ENCODE data around the gene REC8. TPM values are rescaled to one million over a fixed set of nuclear protein-coding genes. Genes with fewer than 3 reads are reported as not detected.
"Not testable (repeated sequence)": the region's sequence is repeated elsewhere in the genome, so short reads cannot be mapped to it uniquely, and the experiment has no call there.

REC8 gene
- total RNA-seq, 1 donor from 2014 or later, result 69.2 TPM

DNA sequence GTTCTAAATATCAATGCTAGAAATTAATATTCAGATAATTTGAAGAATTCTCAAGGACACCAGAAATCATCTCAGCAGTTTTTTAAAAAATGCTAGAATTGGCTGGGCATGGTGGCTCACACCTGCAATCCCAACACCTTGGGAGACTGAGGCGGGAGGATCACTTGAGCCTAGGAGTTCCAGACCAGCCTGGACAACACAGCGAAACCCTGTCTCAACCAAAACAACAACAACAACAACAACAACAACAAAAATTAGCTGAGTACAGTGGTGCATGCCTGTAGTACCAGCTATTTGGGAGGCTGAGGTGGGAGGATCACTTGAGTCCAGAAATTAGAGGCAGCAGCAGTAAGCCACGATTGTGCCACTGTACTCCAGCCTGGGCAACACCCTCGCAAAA lies 47.2 kb downstream of the REC8 start:
- Histone ChIP-seq H3K27me3 (ENCODE audit: control insufficient read depth, insufficient read depth, low read length) (no peaks in the 10 kb centered on the region), H3K36me3 (ENCODE audit: control insufficient read depth, insufficient read depth, low read length) (peaks cover 3% of the 10 kb centered on the region), H3K4me3 (ENCODE audit: low read depth, low read length) (no peak overlapping the region)
- TF ChIP-seq, protein P1, sequence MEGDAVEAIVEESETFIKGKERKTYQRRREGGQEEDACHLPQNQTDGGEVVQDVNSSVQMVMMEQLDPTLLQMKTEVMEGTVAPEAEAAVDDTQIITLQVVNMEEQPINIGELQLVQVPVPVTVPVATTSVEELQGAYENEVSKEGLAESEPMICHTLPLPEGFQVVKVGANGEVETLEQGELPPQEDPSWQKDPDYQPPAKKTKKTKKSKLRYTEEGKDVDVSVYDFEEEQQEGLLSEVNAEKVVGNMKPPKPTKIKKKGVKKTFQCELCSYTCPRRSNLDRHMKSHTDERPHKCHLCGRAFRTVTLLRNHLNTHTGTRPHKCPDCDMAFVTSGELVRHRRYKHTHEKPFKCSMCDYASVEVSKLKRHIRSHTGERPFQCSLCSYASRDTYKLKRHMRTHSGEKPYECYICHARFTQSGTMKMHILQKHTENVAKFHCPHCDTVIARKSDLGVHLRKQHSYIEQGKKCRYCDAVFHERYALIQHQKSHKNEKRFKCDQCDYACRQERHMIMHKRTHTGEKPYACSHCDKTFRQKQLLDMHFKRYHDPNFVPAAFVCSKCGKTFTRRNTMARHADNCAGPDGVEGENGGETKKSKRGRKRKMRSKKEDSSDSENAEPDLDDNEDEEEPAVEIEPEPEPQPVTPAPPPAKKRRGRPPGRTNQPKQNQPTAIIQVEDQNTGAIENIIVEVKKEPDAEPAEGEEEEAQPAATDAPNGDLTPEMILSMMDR (IDR thresholded peaks at IDR 0.05; ENCODE audit: insufficient read depth, low read length, poor library complexity, severe bottlenecking), result no peak
- DNase-seq (ENCODE audit: low read depth), result no peak

DNA sequence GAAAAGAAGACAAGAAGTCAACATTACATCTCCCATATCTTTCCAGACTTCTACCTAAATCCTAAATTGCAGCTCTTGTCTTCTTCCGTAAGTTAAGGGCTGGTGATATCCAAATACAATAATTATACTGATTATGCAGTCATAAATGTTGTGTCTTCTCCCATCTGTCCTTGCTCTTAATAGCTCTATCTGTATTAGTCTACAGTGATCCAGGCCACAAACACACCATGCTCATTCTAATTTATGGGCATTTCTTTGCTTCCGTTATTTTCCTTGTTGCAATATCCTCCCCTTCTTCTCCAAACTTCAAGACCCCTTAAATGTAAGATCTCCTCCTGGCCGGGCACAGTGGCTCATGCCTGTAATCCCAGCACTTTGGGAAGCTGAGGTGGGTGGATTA lies 47.6 kb downstream of the REC8 start:
- Histone ChIP-seq H3K36me3 (ENCODE audit: control insufficient read depth, insufficient read depth, low read length) (peaks cover 3% of the 10 kb centered on the region), H3K4me3 (ENCODE audit: low read depth, low read length) (no peak overlapping the region), H3K27me3 (ENCODE audit: control insufficient read depth, insufficient read depth, low read length) (no peaks in the 10 kb centered on the region)
- no peak for DNase-seq (ENCODE audit: low read depth)
- TF ChIP-seq, protein P1 (IDR thresholded peaks at IDR 0.05; ENCODE audit: insufficient read depth, low read length, poor library complexity, severe bottlenecking), result no peak

DNA sequence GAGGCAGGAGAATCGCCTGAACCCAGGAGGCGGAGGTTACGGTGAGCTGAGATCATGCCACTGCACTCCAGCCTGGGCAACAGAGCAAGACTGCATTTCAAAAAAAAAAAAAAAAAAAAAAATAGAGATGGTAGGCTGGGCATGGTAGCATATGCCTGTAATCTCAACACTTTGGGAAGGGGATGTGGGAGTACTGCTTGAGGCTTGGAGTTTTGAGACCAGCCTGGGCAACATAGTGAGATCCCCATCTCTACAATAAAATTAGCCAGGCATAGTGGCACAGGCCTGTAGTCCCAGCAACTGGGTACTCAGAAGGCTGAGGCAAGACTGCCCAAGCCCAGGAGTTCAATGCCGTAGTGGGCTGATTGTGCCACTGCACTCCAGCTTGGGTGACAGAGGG lies 51.1 kb downstream of the REC8 start:
- H3K36me3 ChIP-seq (ENCODE audit: control insufficient read depth, insufficient read depth, low read length); H3K4me3 ChIP-seq (ENCODE audit: low read depth, low read length); DNase-seq (ENCODE audit: low read depth); H3K27me3 ChIP-seq (ENCODE audit: control insufficient read depth, insufficient read depth, low read length): not testable (repeated sequence)

DNA sequence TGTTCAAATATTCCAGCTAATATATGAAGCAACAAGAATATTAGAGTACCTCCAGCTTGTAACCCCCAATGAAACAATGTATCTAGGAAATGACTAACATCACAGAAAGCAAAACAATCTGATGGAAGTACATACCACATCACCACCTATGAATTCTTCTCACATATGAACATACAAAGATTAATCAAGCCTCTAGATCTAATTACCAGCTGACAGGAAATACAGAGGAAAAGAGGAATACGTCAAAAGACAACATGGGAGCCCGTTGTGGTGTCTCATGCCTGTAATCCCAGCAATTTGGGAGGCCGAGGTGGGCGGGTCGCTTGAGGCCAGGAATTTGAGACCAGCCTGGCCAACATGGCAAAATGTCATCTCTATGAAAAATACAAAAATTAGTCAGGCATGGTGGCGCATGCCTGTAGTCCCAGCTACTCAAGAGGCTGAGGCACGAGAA lies 52.8 kb downstream of the REC8 start:
- DNase-seq (ENCODE audit: low read depth), result no peak
- Histone ChIP-seq H3K36me3 (ENCODE audit: control insufficient read depth, insufficient read depth, low read length) (no peaks in the 10 kb centered on the region), H3K27me3 (ENCODE audit: control insufficient read depth, insufficient read depth, low read length) (no peaks in the 10 kb centered on the region), H3K4me3 (ENCODE audit: low read depth, low read length) (no peak overlapping the region)
- TF ChIP-seq, protein P1 (IDR thresholded peaks at IDR 0.05; ENCODE audit: insufficient read depth, low read length, poor library complexity, severe bottlenecking), result no peak

DNA sequence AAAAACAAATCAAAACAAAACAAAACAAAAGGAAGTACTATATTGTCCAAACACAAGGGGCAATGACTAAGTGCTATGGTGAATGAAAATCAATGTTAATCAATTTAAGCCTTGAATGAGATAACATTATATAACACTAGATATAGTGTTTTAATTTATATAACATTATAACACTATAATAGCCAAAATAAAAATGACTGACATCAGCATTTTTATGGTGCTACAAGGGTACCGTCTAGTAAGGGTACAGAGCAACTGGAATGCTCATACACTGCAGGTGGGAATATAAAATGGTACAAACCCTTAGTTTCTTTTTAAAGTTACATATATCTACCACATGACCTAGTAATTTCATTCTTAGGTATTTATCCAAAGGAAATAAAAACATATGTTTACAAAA lies 54.6 kb downstream of the REC8 start:
- TF ChIP-seq, protein P1 (IDR thresholded peaks at IDR 0.05; ENCODE audit: insufficient read depth, low read length, poor library complexity, severe bottlenecking), result no peak
- H3K36me3 ChIP-seq (ENCODE audit: control insufficient read depth, insufficient read depth, low read length), result no peaks in the 10 kb centered on the region
- no peaks in the 10 kb centered on the region for H3K27me3 ChIP-seq (ENCODE audit: control insufficient read depth, insufficient read depth, low read length)
- no peak overlapping the region for H3K4me3 ChIP-seq (ENCODE audit: low read depth, low read length)
- DNase-seq (ENCODE audit: low read depth), result no peak

DNA sequence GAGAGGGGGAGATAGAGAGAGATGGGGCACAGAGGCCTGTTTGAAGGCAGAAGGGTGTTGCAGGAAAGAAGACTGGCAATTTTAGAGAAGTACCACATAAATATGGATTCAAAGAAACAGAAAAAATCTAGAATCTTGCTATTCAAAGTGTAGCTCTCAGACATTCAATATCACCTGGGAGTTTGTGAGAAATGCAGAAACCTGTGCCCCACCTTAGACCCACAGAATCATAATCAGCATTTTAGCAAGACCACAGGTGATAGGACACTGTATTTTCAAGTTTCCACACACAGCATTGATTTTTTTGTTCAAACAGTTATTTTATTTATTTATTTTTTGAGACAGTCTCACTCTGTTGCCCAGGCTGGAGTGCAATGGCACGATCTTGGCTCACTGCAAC lies 57.0 kb downstream of the REC8 start:
- TF ChIP-seq, protein P1 (IDR thresholded peaks at IDR 0.05; ENCODE audit: insufficient read depth, low read length, poor library complexity, severe bottlenecking), result no peak
- H3K36me3 ChIP-seq (ENCODE audit: control insufficient read depth, insufficient read depth, low read length), result no peaks in the 10 kb centered on the region
- H3K27me3 ChIP-seq (ENCODE audit: control insufficient read depth, insufficient read depth, low read length), result no peaks in the 10 kb centered on the region
- DNase-seq (ENCODE audit: low read depth), result no peak
- no peak overlapping the region for H3K4me3 ChIP-seq (ENCODE audit: low read depth, low read length)

Other genes with a start within 250 kb of the REC8 start
- 25.0 and 36.4 TPM in 2 replicates for gene DHRS4, start 218.3 kb upstream of the REC8 start, total RNA-seq
- 6.4 and 16.7 TPM in 2 replicates for gene DHRS4L2, start 183.2 kb upstream of the REC8 start, total RNA-seq
- 1.5 and 2.3 TPM in 2 replicates for gene CARMIL3, start 120.1 kb upstream of the REC8 start, total RNA-seq
- not detected in 2 replicates for gene CPNE6, start 100.5 kb upstream of the REC8 start, total RNA-seq
- gene PCK2, start 77.8 kb upstream of the REC8 start, total RNA-seq, result 127 and 142 TPM in 2 replicates
- 63.3 and 83.9 TPM in 2 replicates for gene DCAF11, start 57.3 kb upstream of the REC8 start, total RNA-seq
- gene NRL, start 57.1 kb upstream of the REC8 start, total RNA-seq, result 3.6 and 4.8 TPM in 2 replicates
- not detected in 2 replicates for gene FITM1, start 41.4 kb upstream of the REC8 start, total RNA-seq
- 216 and 234 TPM in 2 replicates for gene PSME1, start 35.9 kb upstream of the REC8 start, total RNA-seq
- 17.1 and 23.2 TPM in 2 replicates for gene EMC9, start 30.5 kb upstream of the REC8 start, total RNA-seq
- 110 and 115 TPM in 2 replicates for gene PSME2, start 25.5 kb upstream of the REC8 start, total RNA-seq
- gene RNF31, start 24.6 kb upstream of the REC8 start, total RNA-seq, result 70.7 and 77.0 TPM in 2 replicates
- gene IRF9, start 10.8 kb upstream of the REC8 start, total RNA-seq, result 66.5 and 71.3 TPM in 2 replicates
- gene IPO4, start 16.7 kb downstream of the REC8 start, total RNA-seq, result 59.3 and 67.2 TPM in 2 replicates
- 55.6 and 58.1 TPM in 2 replicates for gene TM9SF1, start 23.4 kb downstream of the REC8 start, total RNA-seq
- not detected in 2 replicates for gene TSSK4, start 33.6 kb downstream of the REC8 start, total RNA-seq
- 92.8 and 112 TPM in 2 replicates for gene CHMP4A, start 41.4 kb downstream of the REC8 start, total RNA-seq
- 11.8 and 19.9 TPM in 2 replicates for gene MDP1, start 44.0 kb downstream of the REC8 start, total RNA-seq
- 157 and 180 TPM in 2 replicates for gene NEDD8, start 60.3 kb downstream of the REC8 start, total RNA-seq
- 54.7 and 56.6 TPM in 2 replicates for gene GMPR2, start 60.8 kb downstream of the REC8 start, total RNA-seq
- 57.3 and 67.2 TPM in 2 replicates for gene TINF2, start 70.5 kb downstream of the REC8 start, total RNA-seq
- 3.1 and 12.3 TPM in 2 replicates for gene TGM1, start 91.1 kb downstream of the REC8 start, total RNA-seq
- gene RABGGTA, start 99.5 kb downstream of the REC8 start, total RNA-seq, result 54.0 and 59.2 TPM in 2 replicates
- 44.9 and 48.5 TPM in 2 replicates for gene DHRS1, start 127.7 kb downstream of the REC8 start, total RNA-seq
- gene NOP9, start 127.8 kb downstream of the REC8 start, total RNA-seq, result 27.1 and 28.7 TPM in 2 replicates
- gene CIDEB, start 135.9 kb downstream of the REC8 start, total RNA-seq, result 1.1 and 3.8 TPM in 2 replicates
- gene LTB4R2, start 138.1 kb downstream of the REC8 start, total RNA-seq, result 1.5 and 8.0 TPM in 2 replicates
- gene LTB4R, start 139.4 kb downstream of the REC8 start, total RNA-seq, result 2.8 and 4.7 TPM in 2 replicates
- gene ADCY4, start 163.0 kb downstream of the REC8 start, total RNA-seq, result 4.0 and 9.0 TPM in 2 replicates
- 2.3 and 2.9 TPM in 2 replicates for gene RIPK3, start 167.9 kb downstream of the REC8 start, total RNA-seq
- 8.0 and 14.0 TPM in 2 replicates for gene NFATC4, start 196.1 kb downstream of the REC8 start, total RNA-seq
- 6.0 and 6.3 TPM in 2 replicates for gene NYNRIN, start 226.9 kb downstream of the REC8 start, total RNA-seq

Measured in kidney epithelial cell (primary cell).